ENCODE data around the gene CBX4.

DNA sequence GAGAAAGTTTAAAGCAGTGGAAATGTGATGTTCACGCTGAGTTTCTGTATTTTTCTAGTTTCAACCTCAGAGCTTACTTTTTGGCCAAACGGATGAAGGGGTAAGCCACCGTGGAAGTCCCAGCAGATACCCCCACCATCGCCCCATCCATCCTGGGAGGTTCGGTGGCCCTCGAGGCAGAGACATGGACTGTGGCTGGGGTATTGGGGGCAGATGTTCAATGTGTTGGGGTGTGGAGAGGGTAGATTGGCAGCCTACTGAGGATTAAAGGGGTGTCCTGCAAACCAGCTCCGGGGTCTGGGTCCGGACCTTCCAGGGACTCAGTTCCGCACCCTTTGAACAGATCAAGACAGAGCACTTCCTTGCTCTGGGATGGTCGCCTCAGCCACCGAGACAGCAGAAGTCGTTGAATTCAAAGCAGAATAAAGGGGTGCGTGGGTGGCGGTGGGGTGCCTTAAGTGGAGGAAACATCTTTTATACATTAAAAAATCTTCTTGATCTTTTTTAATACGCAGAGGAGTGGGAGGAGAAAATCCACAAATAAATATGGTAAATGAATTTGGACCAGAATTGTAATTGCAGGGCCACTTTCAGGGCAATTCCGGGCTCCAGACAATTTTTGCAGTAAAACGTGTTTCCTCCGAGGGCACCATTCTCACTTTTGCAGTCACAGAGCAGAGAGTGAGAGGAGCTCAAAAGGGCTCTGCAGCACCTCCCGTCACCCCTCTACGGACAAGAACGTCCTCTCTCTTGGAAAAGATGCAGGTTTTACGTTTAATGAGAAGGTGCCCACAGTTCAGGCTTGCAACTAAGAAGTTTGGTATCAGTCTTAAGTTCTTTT lies 34.2 kb downstream of the CBX4 start:
- TF ChIP-seq CTCF (conservative IDR thresholded peaks at IDR 0.05) (no peak), ZFX (IDR thresholded peaks at IDR 0.05) (no peak)

Data from C4-2B (cell line).